Measurements from ENCODE around the gene POU2F3.

The POU2F3 gene

GRCh38 chr11:120211522-120212258, 28.2 kb upstream of the POU2F3 start:
- no peak for DNase-seq

- no peak for DNase-seq
Measured at GRCh38 chr11:120212259-120212878, 27.6 kb upstream of the POU2F3 start.

GRCh38 chr11:120212926-120213325, 27.0 kb upstream of the POU2F3 start:
- no peak for DNase-seq

- DNase-seq = no peak
Measured at GRCh38 chr11:120214581-120214980, 25.4 kb upstream of the POU2F3 start.

GRCh38 chr11:120215634-120216033, 24.3 kb upstream of the POU2F3 start:
- no peak for DNase-seq

GRCh38 chr11:120216426-120217102, 23.4 kb upstream of the POU2F3 start:
- no peak for DNase-seq

- no peak for DNase-seq
Measured at GRCh38 chr11:120217526-120217925, 22.4 kb upstream of the POU2F3 start.

- no peak for DNase-seq
Measured at GRCh38 chr11:120217941-120218694, 21.8 kb upstream of the POU2F3 start.

- DNase-seq = no peak
Measured at GRCh38 chr11:120218695-120219033, 21.3 kb upstream of the POU2F3 start.

- DNase-seq = no peak
Measured at GRCh38 chr11:120219232-120219937, 20.6 kb upstream of the POU2F3 start.

- DNase-seq = no peak
Measured at GRCh38 chr11:120219938-120220746, 19.8 kb upstream of the POU2F3 start.

GRCh38 chr11:120220747-120221037, 19.2 kb upstream of the POU2F3 start:
- no peak for DNase-seq

- DNase-seq = no peak
Measured at GRCh38 chr11:120221115-120221752, 18.7 kb upstream of the POU2F3 start.

- no peak for DNase-seq
Measured at GRCh38 chr11:120222916-120223315, 17.0 kb upstream of the POU2F3 start.

GRCh38 chr11:120223793-120224192, 16.1 kb upstream of the POU2F3 start:
- no peak for DNase-seq

- no peak for DNase-seq
Measured at GRCh38 chr11:120224361-120224760, 15.6 kb upstream of the POU2F3 start.

GRCh38 chr11:120224972-120225909, 14.7 kb upstream of the POU2F3 start:
- no peak for DNase-seq

- no peak for DNase-seq
Measured at GRCh38 chr11:120226242-120226641, 13.7 kb upstream of the POU2F3 start.

- no peak for DNase-seq
Measured at GRCh38 chr11:120226714-120227113, 13.2 kb upstream of the POU2F3 start.

- no peak for DNase-seq
Measured at GRCh38 chr11:120227228-120227852, 12.6 kb upstream of the POU2F3 start.
